Esophagus muscularis mucosa (tissue), 4 donors: ENCODE measurements around the gene CUL2. TPM values are rescaled to one million over a fixed set of nuclear protein-coding genes. Genes with fewer than 3 reads are reported as not detected.

Experiments used
- DNase-seq: peaks from one replicate; pipeline ENCODE4 v3.0.0-alpha.2; 2017; ENCODE audit errors: extremely low spot score
- H3K27ac ChIP-seq, 4 donors: fragments of 200-600 bp; sonication (generic); replicated peaks in 1 of 4; 1 replicate in 3 of 4; 2 replicates in 1 of 4; pipeline ENCODE4 v1.5.1; 2016 to 2019; ENCODE audit warnings: mild to moderate bottlenecking in 1 of 4
- H3K27me3 ChIP-seq, 4 donors: fragments of 200-600 bp; sonication (generic); one replicate each; pipeline versions ENCODE4 v1.5.1 to v1.6.0; 2016 to 2019
- H3K36me3 ChIP-seq, 4 donors: fragments of 200-600 bp; sonication (generic); one replicate each; pipeline ENCODE4 v1.5.1; 2016 to 2019
- H3K4me1 ChIP-seq, 4 donors: fragments of 200-600 bp; sonication (generic); one replicate each; pipeline ENCODE4 v1.5.1; 2016 to 2019
- H3K4me3 ChIP-seq, 4 donors: fragments of 200-600 bp; sonication (generic); 1 replicate in 2 of 4; 2 replicates in 2 of 4; pipeline ENCODE4 v1.5.1; 2016 to 2019; ENCODE audit warnings: mild to moderate bottlenecking in 4 of 4, moderate library complexity in 1 of 4
- H3K9me3 ChIP-seq, 4 donors: fragments of 200-600 bp; sonication (generic); 1 replicate in 3 of 4; 2 replicates in 1 of 4; pipeline ENCODE4 v1.5.1; 2016 to 2019
- EP300 ChIP-seq: sonication (generic); formaldehyde crosslinking; IDR thresholded peaks from one replicate; pipeline ENCODE4 v1.6.1; 2017; ENCODE audit warnings: antibody characterized with exemption
- POLR2A ChIP-seq: fragments of 450-650 bp; IDR thresholded peaks from one replicate; pipeline ENCODE4 v1.6.1; 2017; ENCODE audit warnings: antibody characterized with exemption, moderate library complexity, mild to moderate bottlenecking, low read depth
- POLR2AphosphoS5 ChIP-seq, 2 donors: sonication (generic); formaldehyde crosslinking; IDR thresholded peaks; one replicate each; pipeline ENCODE4 v1.6.1; 2017; ENCODE audit warnings: antibody characterized with exemption in 2 of 2
- WGBS: methylation state at CpG from one replicate; pipeline ENCODE4 v1.1.5; 2018; 5-methylcytosine and 5-hydroxymethylcytosine counted together
- intact Hi-C: fragments of 100-400 bp; cut with DNase I; formaldehyde crosslinking; loops from one replicate; pipeline ENCODE4 v1.15.1; 2023
- total RNA-seq, 4 donors: library from RNA; depleted of rRNA; stranded (reverse); fragments of >200 nt; gene quantifications; one replicate each; pipeline versions ENCODE4 v1.1.0 to v1.2.1, GENCODE V29; 2016
- TF ChIP-seq, protein P1 (sequence below), 3 experiments: fragments of 200-600 bp in 2 of 3; fragments of 450-650 bp in 1 of 3; sonication (generic) in 2 of 3; IDR thresholded peaks; one replicate each; pipeline ENCODE4 v1.5.1; 2017 to 2019; ENCODE audit warnings: antibody characterized with exemption in 3 of 3, mild to moderate bottlenecking in 2 of 3, moderate library complexity in 1 of 3

CUL2 gene
- total RNA-seq, 4 donors from 2014 or later = 22.3 to 27.2 (median 23.1) TPM

DNA sequence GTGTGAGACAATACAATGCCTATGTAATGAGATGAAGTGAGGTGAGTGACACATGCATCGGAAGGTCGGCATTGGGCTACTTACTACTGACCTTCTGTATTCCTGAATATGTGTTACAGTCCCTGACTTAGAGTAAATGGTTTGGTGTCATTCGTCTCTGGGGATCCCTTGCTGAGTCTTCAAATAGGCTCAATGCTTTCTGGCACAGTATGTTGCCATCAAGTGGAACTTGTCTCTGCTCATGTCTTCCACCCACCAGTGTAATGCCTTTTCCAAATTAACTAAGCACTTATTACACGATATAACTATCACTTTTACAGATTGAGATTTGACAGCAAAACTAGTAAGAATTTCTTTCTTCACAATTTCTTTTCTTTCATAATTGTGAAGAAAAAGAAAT, 10.9 kb downstream of the CUL2 start:
- no peak for DNase-seq
- TF ChIP-seq POLR2AphosphoS5 (IDR thresholded peaks at IDR 0.05) = no peak
- TF ChIP-seq POLR2A = no peak
- no peak for TF ChIP-seq EP300
- TF ChIP-seq, protein P1, sequence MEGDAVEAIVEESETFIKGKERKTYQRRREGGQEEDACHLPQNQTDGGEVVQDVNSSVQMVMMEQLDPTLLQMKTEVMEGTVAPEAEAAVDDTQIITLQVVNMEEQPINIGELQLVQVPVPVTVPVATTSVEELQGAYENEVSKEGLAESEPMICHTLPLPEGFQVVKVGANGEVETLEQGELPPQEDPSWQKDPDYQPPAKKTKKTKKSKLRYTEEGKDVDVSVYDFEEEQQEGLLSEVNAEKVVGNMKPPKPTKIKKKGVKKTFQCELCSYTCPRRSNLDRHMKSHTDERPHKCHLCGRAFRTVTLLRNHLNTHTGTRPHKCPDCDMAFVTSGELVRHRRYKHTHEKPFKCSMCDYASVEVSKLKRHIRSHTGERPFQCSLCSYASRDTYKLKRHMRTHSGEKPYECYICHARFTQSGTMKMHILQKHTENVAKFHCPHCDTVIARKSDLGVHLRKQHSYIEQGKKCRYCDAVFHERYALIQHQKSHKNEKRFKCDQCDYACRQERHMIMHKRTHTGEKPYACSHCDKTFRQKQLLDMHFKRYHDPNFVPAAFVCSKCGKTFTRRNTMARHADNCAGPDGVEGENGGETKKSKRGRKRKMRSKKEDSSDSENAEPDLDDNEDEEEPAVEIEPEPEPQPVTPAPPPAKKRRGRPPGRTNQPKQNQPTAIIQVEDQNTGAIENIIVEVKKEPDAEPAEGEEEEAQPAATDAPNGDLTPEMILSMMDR (IDR thresholded peaks at IDR 0.05) = no peak
- no peak overlapping the region for H3K4me3 ChIP-seq
- 91% methylated on average over 4 of the region's 4 CpGs for WGBS
- peaks cover 0 to 5% (median 2%) of the 10 kb centered on the region in 4 donors for H3K36me3 ChIP-seq
- no peaks in the 10 kb centered on the region for H3K9me3 ChIP-seq
- intact Hi-C loops = no loop called here
- H3K27ac ChIP-seq = no peak overlapping the region
- H3K27me3 ChIP-seq = no peaks in the 10 kb centered on the region
- peaks cover 0 to 7% (median 0%) of the 10 kb centered on the region in 4 donors for H3K4me1 ChIP-seq

DNA sequence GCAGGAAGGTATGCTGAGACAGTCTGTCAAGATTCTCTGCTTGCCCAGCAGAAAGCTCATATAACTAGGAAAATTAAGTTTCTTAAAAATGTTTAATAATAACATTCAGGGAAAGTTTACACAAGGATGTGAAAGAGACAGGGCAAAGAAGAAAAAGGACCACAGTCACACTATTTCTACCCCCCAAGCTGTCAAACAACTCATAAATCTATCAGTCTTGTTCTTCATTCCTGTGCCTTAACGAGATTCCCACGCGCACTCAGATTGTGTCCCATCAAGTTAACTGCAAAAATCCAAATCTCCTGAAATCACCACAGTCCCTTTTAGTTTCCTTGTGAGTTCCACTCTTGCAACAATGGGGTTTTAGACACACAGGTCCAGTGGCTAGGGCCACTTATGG, 14.9 kb downstream of the CUL2 start:
- Histone ChIP-seq H3K36me3 (peaks cover under 1 to 12% (median 9%) of the 10 kb centered on the region in 4 donors), H3K27ac (no peak overlapping the region), H3K9me3 (no peaks in the 10 kb centered on the region), H3K27me3 (no peaks in the 10 kb centered on the region), H3K4me1 (peaks cover 0 to 12% (median 0%) of the 10 kb centered on the region in 4 donors), H3K4me3 (no peak overlapping the region)
- intact Hi-C loops = no loop called here
- 84% methylated on average over 3 of the region's 3 CpGs for WGBS
- TF ChIP-seq EP300 (no peak), POLR2AphosphoS5 (IDR thresholded peaks at IDR 0.05) (no peak), POLR2A (no peak)
- TF ChIP-seq, protein P1 (IDR thresholded peaks at IDR 0.05) = no peak
- DNase-seq = no peak

DNA sequence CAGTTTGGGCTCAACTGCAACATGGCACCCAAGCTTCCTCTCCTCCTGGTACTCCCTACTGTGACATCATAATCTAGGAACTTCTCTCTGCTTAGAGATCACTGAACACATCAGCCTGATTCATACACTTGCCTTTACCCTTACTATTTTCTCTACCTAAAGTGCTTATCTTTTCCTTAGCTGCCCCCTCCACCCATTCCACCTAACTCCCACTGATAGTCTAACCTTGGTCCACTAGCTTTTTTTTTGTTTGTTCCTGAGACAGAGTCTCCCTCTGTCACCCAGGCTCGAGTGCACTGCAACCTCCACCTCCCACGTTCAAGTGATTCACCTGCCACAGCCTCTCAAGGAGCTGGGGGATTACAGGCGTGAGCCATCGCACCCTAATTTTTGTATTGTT, 15.9 kb downstream of the CUL2 start:
- TF ChIP-seq POLR2AphosphoS5 (IDR thresholded peaks at IDR 0.05) (no peak), EP300 (no peak), POLR2A (no peak)
- TF ChIP-seq, protein P1 (IDR thresholded peaks at IDR 0.05) = no peak
- Histone ChIP-seq H3K4me3 (no peak overlapping the region), H3K4me1 (peaks cover 0 to 12% (median 0%) of the 10 kb centered on the region in 4 donors), H3K36me3 (peaks cover 10 to 21% (median 15%) of the 10 kb centered on the region in 4 donors), H3K27ac (no peak overlapping the region), H3K9me3 (no peaks in the 10 kb centered on the region), H3K27me3 (no peaks in the 10 kb centered on the region)
- no peak for DNase-seq
- WGBS = 93% methylated on average over 4 of the region's 4 CpGs
- intact Hi-C loops = no loop called here

DNA sequence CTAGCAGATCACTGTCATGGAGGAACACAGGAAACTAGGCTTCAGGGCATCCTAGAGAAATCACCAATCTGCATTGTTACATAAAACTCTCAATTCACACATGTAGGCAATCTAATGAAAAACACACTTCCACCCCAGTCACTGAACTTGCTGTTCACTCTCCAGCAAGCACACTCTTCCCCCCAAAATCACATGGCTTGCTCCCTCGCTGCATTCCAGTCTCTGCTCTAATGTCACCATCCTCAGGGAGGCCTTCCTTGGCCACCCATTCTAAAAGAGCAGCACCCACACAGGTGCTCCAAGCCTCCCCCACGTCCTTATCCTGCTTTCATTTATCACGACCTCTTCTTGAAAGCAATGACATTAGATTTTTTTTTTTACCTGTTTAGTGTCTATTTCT, 19.6 kb downstream of the CUL2 start:
- Histone ChIP-seq H3K4me3 (no peak overlapping the region), H3K27me3 (no peaks in the 10 kb centered on the region), H3K9me3 (no peaks in the 10 kb centered on the region), H3K27ac (no peak overlapping the region), H3K4me1 (peaks cover 0 to 12% (median 0%) of the 10 kb centered on the region in 4 donors), H3K36me3 (peaks cover 12 to 55% (median 34%) of the 10 kb centered on the region in 4 donors)
- no peak for DNase-seq
- 95% methylated on average over 3 of the region's 3 CpGs for WGBS
- intact Hi-C loops = no loop called here
- TF ChIP-seq POLR2AphosphoS5 (IDR thresholded peaks at IDR 0.05) (no peak), EP300 (no peak), POLR2A (no peak)
- TF ChIP-seq, protein P1 (IDR thresholded peaks at IDR 0.05) = no peak

DNA sequence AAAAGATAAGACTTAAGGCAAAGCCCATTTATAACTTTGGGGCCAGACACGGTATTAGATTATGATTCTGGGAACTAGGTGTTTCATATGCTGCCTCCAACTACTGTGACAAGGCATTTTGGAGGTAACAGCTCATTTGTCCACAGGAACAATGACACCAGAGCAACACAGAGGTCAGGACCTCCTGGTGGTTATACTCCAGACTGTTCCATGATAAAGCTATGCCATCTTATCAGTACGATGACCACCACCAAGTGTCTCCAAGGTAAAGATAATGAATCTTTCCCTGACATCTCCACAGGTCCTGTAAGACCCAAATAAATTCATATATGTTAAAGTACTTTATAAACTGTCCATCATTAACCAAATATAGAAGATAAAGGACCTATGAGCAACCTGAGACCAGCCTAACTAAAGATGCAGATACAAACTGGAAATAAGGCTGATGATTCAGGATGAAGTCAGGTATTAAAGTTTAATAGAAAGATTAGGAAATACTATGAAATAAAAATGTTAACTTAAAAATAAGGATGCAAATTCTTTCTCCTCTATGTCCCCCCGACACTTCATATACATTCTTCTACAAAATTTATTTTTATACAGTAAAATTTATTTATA, 26.2 kb downstream of the CUL2 start:
- DNase-seq = no peak
- WGBS = 90% methylated on average over 3 of the region's 3 CpGs
- Histone ChIP-seq H3K27me3 (no peaks in the 10 kb centered on the region), H3K27ac (no peak overlapping the region), H3K4me3 (no peak overlapping the region), H3K9me3 (no peaks in the 10 kb centered on the region), H3K36me3 (peaks cover 10 to 99% (median 57%) of the 10 kb centered on the region in 4 donors), H3K4me1 (no peaks in the 10 kb centered on the region)
- TF ChIP-seq, protein P1 (IDR thresholded peaks at IDR 0.05) = no peak
- TF ChIP-seq POLR2A = no peak
- TF ChIP-seq POLR2AphosphoS5 (IDR thresholded peaks at IDR 0.05) = no peak
- TF ChIP-seq EP300 = no peak
- intact Hi-C loops = no loop called here
